Measurements from ENCODE around the gene MEIS1.
A peak's percentile ranks its signal among the peaks of the same experiment; 100 is the strongest.

Gene MEIS1

DNA sequence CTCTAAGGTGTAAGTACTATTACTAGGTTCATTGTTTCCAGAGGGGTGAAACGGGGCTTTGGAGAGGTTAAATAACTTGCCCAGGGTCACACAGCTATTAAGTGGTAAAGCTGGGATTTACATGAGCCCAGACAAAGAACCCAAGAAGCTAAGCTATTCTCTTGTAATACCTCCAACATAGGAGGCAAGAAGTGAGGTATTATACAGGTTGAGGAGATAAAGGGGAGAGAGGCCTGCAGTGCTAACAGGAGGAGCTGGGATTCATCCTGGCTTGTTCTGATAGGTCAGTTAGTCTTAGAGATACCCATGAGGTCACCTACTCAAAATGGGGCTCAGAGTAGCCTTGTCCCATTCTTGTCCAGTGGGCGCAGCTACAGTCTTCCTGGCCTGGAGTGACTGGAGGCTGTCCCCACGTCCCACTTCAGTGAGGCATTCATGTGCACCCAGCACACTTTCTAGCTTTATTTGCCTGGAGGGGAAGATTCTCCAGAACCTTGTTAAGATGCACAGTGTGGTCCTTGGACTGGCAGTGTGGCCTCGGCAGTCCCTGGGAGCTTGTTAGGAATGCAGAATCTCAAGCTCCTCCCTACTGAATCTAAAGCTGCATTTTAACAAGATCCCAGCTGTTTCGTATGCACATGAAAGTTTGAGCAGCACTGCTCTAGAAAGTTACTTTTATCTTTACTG lies 63.5 kb downstream of the MEIS1 start:
- no peak for DNase-seq (ENCODE audit: low read depth)
- TF ChIP-seq, protein P1, sequence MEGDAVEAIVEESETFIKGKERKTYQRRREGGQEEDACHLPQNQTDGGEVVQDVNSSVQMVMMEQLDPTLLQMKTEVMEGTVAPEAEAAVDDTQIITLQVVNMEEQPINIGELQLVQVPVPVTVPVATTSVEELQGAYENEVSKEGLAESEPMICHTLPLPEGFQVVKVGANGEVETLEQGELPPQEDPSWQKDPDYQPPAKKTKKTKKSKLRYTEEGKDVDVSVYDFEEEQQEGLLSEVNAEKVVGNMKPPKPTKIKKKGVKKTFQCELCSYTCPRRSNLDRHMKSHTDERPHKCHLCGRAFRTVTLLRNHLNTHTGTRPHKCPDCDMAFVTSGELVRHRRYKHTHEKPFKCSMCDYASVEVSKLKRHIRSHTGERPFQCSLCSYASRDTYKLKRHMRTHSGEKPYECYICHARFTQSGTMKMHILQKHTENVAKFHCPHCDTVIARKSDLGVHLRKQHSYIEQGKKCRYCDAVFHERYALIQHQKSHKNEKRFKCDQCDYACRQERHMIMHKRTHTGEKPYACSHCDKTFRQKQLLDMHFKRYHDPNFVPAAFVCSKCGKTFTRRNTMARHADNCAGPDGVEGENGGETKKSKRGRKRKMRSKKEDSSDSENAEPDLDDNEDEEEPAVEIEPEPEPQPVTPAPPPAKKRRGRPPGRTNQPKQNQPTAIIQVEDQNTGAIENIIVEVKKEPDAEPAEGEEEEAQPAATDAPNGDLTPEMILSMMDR (IDR thresholded peaks at IDR 0.05; ENCODE audit: low read depth, low read length, missing control alignments) = no peak
- no peak overlapping the region for H3K4me3 ChIP-seq (ENCODE audit: low read depth, low read length)
- in situ Hi-C loops (cut with HindIII; ENCODE audit: low sequenced_read_pairs) = no loop called here

DNA sequence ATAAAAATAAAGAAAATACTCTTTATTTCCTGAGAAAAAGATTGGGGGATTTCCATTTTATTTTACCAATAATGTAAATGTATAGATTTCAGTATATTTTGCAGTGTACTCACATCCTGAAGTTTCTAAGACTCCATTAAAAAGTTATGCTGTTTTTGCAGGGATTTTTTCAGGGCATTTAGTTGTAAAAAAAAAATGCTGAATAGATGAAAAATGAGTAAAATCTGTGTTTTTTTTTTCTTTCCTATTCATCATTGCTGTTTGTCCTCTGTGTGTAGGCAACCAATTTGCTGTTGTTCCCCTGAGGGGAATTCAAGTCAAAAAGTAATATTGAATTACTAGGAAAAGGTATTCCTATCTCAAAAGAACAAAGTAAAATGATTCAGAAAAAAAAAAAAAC lies 66.3 kb downstream of the MEIS1 start:
- H3K4me3 ChIP-seq (ENCODE audit: low read depth, low read length) = no peak overlapping the region
- TF ChIP-seq, protein P1 (IDR thresholded peaks at IDR 0.05; ENCODE audit: low read depth, low read length, missing control alignments) = no peak
- in situ Hi-C loops (cut with HindIII; ENCODE audit: low sequenced_read_pairs) = no loop called here
- no peak for DNase-seq (ENCODE audit: low read depth)

DNA sequence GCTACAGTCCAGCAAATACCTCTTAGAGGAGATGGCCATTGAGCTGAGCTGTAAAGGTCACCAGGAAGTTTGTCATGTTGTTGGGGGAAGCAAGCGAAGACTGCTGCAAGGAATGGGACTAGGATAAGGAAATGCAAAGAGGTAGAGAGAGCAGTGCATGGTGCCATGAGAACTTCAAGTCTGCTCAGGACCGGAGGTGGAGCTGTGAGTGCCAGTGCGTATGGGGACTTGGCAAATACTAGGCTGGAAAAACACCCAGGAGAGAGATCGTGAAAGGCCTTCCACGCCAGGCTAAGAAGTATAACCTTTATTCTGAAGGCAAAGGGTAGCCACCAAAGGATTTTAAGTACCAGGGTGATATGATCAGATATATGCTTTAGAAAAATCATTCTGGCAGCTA lies 71.3 kb downstream of the MEIS1 start:
- H3K4me3 ChIP-seq (ENCODE audit: low read depth, low read length) = no peak overlapping the region
- TF ChIP-seq, protein P1 (IDR thresholded peaks at IDR 0.05; ENCODE audit: low read depth, low read length, missing control alignments) = no peak
- DNase-seq (ENCODE audit: low read depth) = no peak
- in situ Hi-C loops (cut with HindIII; ENCODE audit: low sequenced_read_pairs) = no loop called here

DNA sequence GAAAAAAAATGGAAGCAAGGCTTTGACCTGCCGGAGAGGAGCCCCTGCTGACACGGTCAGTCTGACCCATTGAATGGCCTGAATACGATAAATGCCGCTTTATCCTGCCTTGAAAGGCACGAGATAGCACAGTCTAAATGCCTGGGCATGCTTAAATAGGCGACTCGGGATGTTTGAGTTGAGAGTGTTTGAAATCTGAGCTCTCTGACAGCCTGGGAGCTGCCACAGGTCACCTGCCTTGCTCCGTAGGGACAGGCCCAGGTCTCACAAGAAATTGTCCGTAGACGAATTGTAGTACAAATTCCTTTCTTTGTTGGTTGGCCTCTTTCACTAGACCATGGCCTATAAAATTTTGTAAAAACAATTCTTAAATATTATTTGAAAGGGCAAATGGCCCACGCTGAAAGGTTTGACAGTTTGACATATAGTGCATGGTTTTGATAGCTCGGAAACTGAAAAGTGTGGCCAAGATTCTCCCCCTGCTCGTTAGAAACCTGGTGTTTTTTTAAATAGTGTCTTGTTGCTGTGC lies 72.8 kb downstream of the MEIS1 start:
- no peak for DNase-seq (ENCODE audit: low read depth)
- in situ Hi-C loops (cut with HindIII; ENCODE audit: low sequenced_read_pairs) = no loop called here
- TF ChIP-seq, protein P1 (IDR thresholded peaks at IDR 0.05; ENCODE audit: low read depth, low read length, missing control alignments) = no peak
- H3K4me3 ChIP-seq (ENCODE audit: low read depth, low read length) = no peak overlapping the region

DNA sequence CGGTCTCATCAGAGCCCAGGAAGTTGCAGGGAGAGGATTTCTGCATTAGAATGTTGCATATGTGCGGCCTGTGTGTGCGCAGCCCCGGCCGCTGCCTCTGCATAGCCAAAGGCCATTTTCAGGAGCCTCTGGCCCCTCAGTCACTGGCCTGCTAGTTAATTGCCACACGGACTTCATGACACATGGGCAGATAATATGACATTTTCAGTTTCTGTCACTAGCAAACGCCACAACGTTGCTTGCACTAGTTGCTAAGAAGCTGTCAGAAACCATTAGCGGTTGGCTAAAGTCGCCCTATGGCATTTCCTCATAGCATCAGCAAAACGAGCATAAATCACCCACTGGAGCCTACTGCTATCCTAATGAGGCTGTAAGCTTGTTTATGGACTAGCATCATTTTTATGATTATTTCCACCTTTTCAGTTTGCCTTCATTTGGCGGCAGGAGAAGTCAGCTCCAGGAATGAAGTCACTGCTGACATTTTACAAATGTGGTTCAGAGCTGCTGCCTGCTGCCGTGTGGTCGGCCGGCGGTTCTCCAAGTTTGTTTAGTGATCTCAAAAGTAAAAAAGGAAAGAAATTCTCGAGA lies 73.7 kb downstream of the MEIS1 start:
- H3K4me3 ChIP-seq (ENCODE audit: low read depth, low read length) = peak overlapping the region; percentile 2
- TF ChIP-seq, protein P1 (IDR thresholded peaks at IDR 0.05; ENCODE audit: low read depth, low read length, missing control alignments) = no peak
- DNase-seq (ENCODE audit: low read depth) = peak; percentile 60
- in situ Hi-C loops (cut with HindIII; ENCODE audit: low sequenced_read_pairs) = no loop called here

DNA sequence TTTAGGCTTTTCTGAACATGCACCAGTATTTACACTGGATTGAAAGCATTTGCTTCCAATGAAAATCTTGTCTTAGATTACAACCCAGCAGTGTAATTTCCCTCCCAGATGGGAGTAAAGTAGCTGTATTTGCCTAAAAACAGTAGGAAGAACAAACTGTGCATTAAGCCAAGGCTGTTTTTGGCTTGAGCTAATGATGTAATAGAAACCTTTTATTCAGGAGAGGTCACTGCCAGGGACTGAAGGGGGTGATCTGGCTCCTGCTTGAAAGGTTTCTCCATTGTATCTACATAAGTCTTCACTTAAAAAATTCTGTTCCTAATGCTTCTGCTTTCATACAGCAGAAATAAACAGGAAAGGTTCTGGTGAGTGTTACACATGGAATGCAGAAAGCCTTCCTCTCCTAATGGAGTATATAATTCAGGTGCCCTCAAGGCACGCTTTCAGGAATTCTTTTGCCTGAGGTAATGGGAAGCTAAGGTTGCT lies 74.4 kb downstream of the MEIS1 start:
- DNase-seq (ENCODE audit: low read depth) = peak; percentile 50

More for the DNA sequence above, 74.4 kb downstream of the MEIS1 start:
- in situ Hi-C loops (cut with HindIII; ENCODE audit: low sequenced_read_pairs) = no loop called here
- no peak overlapping the region for H3K4me3 ChIP-seq (ENCODE audit: low read depth, low read length)
- TF ChIP-seq, protein P1 (IDR thresholded peaks at IDR 0.05; ENCODE audit: low read depth, low read length, missing control alignments) = no peak
